SK-N-SH (cell line): ENCODE results near the gene HCN1. TPM values are rescaled to one million over a fixed set of nuclear protein-coding genes. Genes with fewer than 3 reads are reported as not detected.

Source experiments
- CTCF ChIA-PET: fragments of 300-600, 350-600 bp; formaldehyde crosslinking; extraction: SDS; loops from one replicate; lab custom pipeline; 2021; lab: Yijun Ruan, JAX
- POLR2A ChIA-PET: fragments of 350-600 bp; sonication (Branson Sonifier 250); formaldehyde crosslinking; extraction: SDS; loops from one replicate; lab custom pipeline; 2020; ENCODE audit warnings: antibody characterized with exemption, inconsistent platforms; lab: Yijun Ruan, JAX
- DNase-seq: peaks from one replicate; pipeline ENCODE4 v3.0.0; 2012
- H2AFZ ChIP-seq: fragments of 200-600 bp; sonication (generic); 2 replicates; pipeline ENCODE4 v1.8.1; 2016; ENCODE audit warnings: antibody characterized with exemption, mild to moderate bottlenecking, low read depth
- H3F3A ChIP-seq: fragments of 200-600 bp; sonication (generic); replicated peaks from 2 replicates; pipeline ENCODE3; 2016; ENCODE audit warnings: antibody characterized with exemption, mild to moderate bottlenecking; ENCODE audit not compliant: insufficient read depth
- H3K27ac ChIP-seq, 2 experiments: fragments of 200-500 bp in 1 of 2; fragments of 200-600 bp in 1 of 2; sonication (Bioruptor generic) in 1 of 2; sonication (generic), shearing (Covaris generic) in 1 of 2; 2 replicates each; pipeline versions ENCODE4 v1.5.1 to v1.6.1; 2014 to 2016; ENCODE audit warnings: low read depth in 2 of 2, inconsistent platforms in 1 of 2, low read length in 1 of 2, mild to moderate bottlenecking in 1 of 2, mixed read lengths in 1 of 2
- H3K27me3 ChIP-seq: fragments of 200-600 bp; sonication (generic), shearing (Covaris generic); 2 replicates; pipeline ENCODE4 v1.6.1; 2016; ENCODE audit warnings: mixed run types; ENCODE audit not compliant: insufficient read depth
- H3K36me3 ChIP-seq, 2 experiments: fragments of 200-500 bp in 1 of 2; fragments of 200-600 bp in 1 of 2; sonication (Bioruptor generic) in 1 of 2; sonication (generic) in 1 of 2; replicated peaks in 1 of 2; 2 replicates each; pipeline versions ENCODE3 to v1.5.1; 2014 to 2016; ENCODE audit warnings: low read length in 1 of 2, mild to moderate bottlenecking in 1 of 2; ENCODE audit not compliant: insufficient read depth in 2 of 2, control insufficient read depth in 1 of 2
- H3K4me1 ChIP-seq, 2 experiments: fragments of 200-500 bp in 1 of 2; fragments of 200-600 bp in 1 of 2; sonication (Bioruptor generic) in 1 of 2; sonication (generic), shearing (Covaris generic) in 1 of 2; 2 replicates each; pipeline versions ENCODE4 v1.5.1 to v1.6.1; 2014 to 2016; ENCODE audit warnings: low read depth in 1 of 2, low read length in 1 of 2, mixed run types in 1 of 2; ENCODE audit not compliant: insufficient read depth in 2 of 2, control insufficient read depth in 1 of 2
- H3K4me2 ChIP-seq: fragments of 200-600 bp; sonication (generic), shearing (Covaris generic); 2 replicates; pipeline ENCODE4 v1.6.1; 2017; ENCODE audit warnings: mixed run types
- H3K4me3 ChIP-seq, 2 experiments: fragments of 200-500 bp in 1 of 2; fragments of 200-600 bp in 1 of 2; sonication (Bioruptor generic) in 1 of 2; sonication (generic), shearing (Covaris generic) in 1 of 2; 2 replicates each; pipeline versions ENCODE4 v1.5.1 to v1.8.1; 2014 to 2016; ENCODE audit warnings: low read depth in 2 of 2, inconsistent platforms in 1 of 2, low read length in 1 of 2, mild to moderate bottlenecking in 1 of 2, mixed read lengths in 1 of 2, moderate library complexity in 1 of 2
- H3K79me2 ChIP-seq: fragments of 200-600 bp; sonication (generic); 2 replicates; pipeline ENCODE4 v1.8.1; 2017; ENCODE audit warnings: mild to moderate bottlenecking; ENCODE audit not compliant: insufficient read depth
- H3K9ac ChIP-seq: fragments of 200-600 bp; sonication (generic); 2 replicates; pipeline ENCODE4 v1.6.1; 2017; ENCODE audit warnings: mixed run types
- H3K9me2 ChIP-seq: fragments of 200-600 bp; sonication (generic); 2 replicates; pipeline ENCODE4 v1.6.1; 2017; ENCODE audit warnings: mixed run types
- H3K9me3 ChIP-seq: fragments of 200-600 bp; sonication (generic); 2 replicates; pipeline ENCODE4 v1.6.1; 2017; ENCODE audit warnings: mixed run types, mild to moderate bottlenecking, moderate library complexity
- H4K20me1 ChIP-seq: fragments of 200-600 bp; sonication (generic); 2 replicates; pipeline ENCODE4 v1.6.1; 2017; ENCODE audit warnings: mild to moderate bottlenecking, mixed run types; ENCODE audit not compliant: insufficient read depth
- ELF1 ChIP-seq: IDR thresholded peaks from 2 replicates; pipeline ENCODE4 v1.4.0; 2012
- FOSL2 ChIP-seq: IDR thresholded peaks from 2 replicates; pipeline ENCODE4 v1.4.0; 2012; ENCODE audit warnings: low read depth, mild to moderate bottlenecking, moderate library complexity, borderline replicate concordance
- FOXJ3 ChIP-seq: sonication (generic); formaldehyde crosslinking; IDR thresholded peaks from 2 replicates; pipeline ENCODE4 v1.5.1; 2020; ENCODE audit warnings: mild to moderate bottlenecking, missing genetic modification reagents
- GABPA ChIP-seq: IDR thresholded peaks from 2 replicates; pipeline ENCODE4 v1.4.0; 2012; ENCODE audit warnings: low read depth, mild to moderate bottlenecking
- NRF1 ChIP-seq: IDR thresholded peaks from 2 replicates; pipeline ENCODE4 v1.6.1; 2012; ENCODE audit warnings: low read depth, mild to moderate bottlenecking, low read length
- POLR2AphosphoS5 ChIP-seq: IDR thresholded peaks from 2 replicates; pipeline ENCODE4 v1.6.1; 2012; ENCODE audit warnings: low read depth, low read length
- SMC3 ChIP-seq: IDR thresholded peaks from 2 replicates; pipeline ENCODE4 v1.6.1; 2012; ENCODE audit warnings: low read depth, low read length, improper control_type of control experiment
- TAF1 ChIP-seq: IDR thresholded peaks from 2 replicates; pipeline ENCODE4 v1.6.1; 2012; ENCODE audit warnings: low read depth, mild to moderate bottlenecking, low read length, moderate library complexity, borderline replicate concordance
- USF2 ChIP-seq: fragments of 150-350 bp; IDR thresholded peaks from 2 replicates; pipeline ENCODE4 v1.6.1; 2017; ENCODE audit warnings: antibody characterized with exemption, low read length, low read depth, borderline replicate concordance
- WGBS: methylation state at CpG from one replicate; pipeline ENCODE4 v1.1.6; 2017; ENCODE audit warnings: low lambda C conversion rate; 5-methylcytosine and 5-hydroxymethylcytosine counted together
- polyA plus RNA-seq, 3 experiments: library from polyadenylated mRNA; depleted of rRNA; stranded (reverse); fragments of >200 nt; gene quantifications; 2 replicates each; pipeline ENCODE4 v1.2.3, GENCODE V29; 2012
- TF ChIP-seq, protein P1 (sequence below): IDR thresholded peaks from 2 replicates; pipeline ENCODE4 v1.4.0; 2012; ENCODE audit warnings: low read depth, borderline replicate concordance
- TF ChIP-seq, protein P2 (sequence below): fragments of 150-350 bp; IDR thresholded peaks from 2 replicates; pipeline ENCODE4 v1.6.1; 2016; ENCODE audit warnings: mild to moderate bottlenecking, low read depth, low read length
- TF ChIP-seq, protein P3 (sequence below): IDR thresholded peaks from 2 replicates; pipeline ENCODE4 v1.6.1; 2012; ENCODE audit warnings: mild to moderate bottlenecking, low read depth, low read length, moderate library complexity

The HCN1 gene
- polyA plus RNA-seq, 1 of the 3 experiments (the other 2 are of a cell fraction) = not detected

DNA sequence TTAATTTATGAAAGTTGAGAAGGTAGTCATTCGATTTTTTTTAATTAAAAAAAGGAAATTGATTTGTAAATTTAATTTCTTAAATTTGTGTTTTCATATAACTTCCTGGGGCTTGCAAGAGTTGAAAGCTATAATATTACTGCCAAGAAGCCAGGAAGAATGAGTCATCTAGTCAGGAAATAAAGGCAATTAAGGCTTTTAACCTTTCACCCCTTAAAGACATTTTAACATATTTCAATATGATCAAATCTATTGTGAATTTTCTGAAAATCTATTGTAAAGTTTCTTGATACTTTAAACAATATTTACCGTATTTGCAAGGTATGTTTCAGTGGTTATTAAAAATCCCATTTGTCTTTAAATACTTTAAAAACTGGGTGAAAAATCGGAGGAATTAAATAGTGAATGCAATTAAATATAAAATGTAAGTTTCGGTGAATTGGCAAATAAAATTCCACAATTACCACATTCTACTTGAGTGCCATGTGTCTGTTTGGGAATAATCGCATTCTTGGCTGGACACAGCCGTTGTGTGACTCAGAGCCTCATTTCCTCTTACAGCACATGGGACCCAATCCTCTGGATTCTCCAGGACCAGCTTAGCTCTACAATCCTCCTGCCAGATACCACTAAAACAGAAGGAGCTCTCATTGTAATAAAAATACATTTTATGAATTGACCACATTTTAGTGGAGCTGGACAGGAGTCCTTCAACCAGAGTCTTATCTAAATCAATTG, 310.7 kb downstream of the HCN1 start (continued):
- TF ChIP-seq, protein P1, sequence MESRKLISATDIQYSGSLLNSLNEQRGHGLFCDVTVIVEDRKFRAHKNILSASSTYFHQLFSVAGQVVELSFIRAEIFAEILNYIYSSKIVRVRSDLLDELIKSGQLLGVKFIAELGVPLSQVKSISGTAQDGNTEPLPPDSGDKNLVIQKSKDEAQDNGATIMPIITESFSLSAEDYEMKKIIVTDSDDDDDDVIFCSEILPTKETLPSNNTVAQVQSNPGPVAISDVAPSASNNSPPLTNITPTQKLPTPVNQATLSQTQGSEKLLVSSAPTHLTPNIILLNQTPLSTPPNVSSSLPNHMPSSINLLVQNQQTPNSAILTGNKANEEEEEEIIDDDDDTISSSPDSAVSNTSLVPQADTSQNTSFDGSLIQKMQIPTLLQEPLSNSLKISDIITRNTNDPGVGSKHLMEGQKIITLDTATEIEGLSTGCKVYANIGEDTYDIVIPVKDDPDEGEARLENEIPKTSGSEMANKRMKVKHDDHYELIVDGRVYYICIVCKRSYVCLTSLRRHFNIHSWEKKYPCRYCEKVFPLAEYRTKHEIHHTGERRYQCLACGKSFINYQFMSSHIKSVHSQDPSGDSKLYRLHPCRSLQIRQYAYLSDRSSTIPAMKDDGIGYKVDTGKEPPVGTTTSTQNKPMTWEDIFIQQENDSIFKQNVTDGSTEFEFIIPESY = no peak
- TF ChIP-seq, protein P2, sequence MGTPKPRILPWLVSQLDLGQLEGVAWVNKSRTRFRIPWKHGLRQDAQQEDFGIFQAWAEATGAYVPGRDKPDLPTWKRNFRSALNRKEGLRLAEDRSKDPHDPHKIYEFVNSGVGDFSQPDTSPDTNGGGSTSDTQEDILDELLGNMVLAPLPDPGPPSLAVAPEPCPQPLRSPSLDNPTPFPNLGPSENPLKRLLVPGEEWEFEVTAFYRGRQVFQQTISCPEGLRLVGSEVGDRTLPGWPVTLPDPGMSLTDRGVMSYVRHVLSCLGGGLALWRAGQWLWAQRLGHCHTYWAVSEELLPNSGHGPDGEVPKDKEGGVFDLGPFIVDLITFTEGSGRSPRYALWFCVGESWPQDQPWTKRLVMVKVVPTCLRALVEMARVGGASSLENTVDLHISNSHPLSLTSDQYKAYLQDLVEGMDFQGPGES = no peak
- TF ChIP-seq POLR2AphosphoS5 (no peak), SMC3 (no peak), GABPA (no peak), NRF1 (no peak), ELF1 (no peak), FOSL2 (peak; percentile 69; the same call in 1 of the 2 replicates)

- H3K9me3 ChIP-seq = no peaks in the 10 kb centered on the region
- CTCF ChIA-PET = no interaction called here
Observed at GRCh38 chr5:45383985-45384384, 312.2 kb downstream of the HCN1 start.

More at GRCh38 chr5:45383985-45384384, 312.2 kb downstream of the HCN1 start:
- Histone ChIP-seq H3K36me3 (no peaks in the 10 kb centered on the region), H3K9me2 (no peaks in the 10 kb centered on the region), H3K27me3 (no peaks in the 10 kb centered on the region), H3K79me2 (no peaks in the 10 kb centered on the region), H3K4me2 (no peak overlapping the region), H3K4me3 (no peak overlapping the region), H3K27ac (no peak overlapping the region), H3K4me1 (peaks cover 0 to 23% of the 10 kb centered on the region in 2 experiments; a peak in 2 of 4 replicates), H2AFZ (no peak overlapping the region; the same call in 1 of the 2 replicates), H4K20me1 (no peaks in the 10 kb centered on the region), H3K9ac (no peak overlapping the region), H3F3A (peaks cover 16% of the 10 kb centered on the region)
- WGBS = 22% methylated on average over 2 of the region's 2 CpGs
- TF ChIP-seq USF2 (no peak), TAF1 (no peak), NRF1 (no peak), ELF1 (no peak), FOSL2 (no peak), FOXJ3 (CRISPR knock-in tag) (no peak)
- TF ChIP-seq, protein P3, sequence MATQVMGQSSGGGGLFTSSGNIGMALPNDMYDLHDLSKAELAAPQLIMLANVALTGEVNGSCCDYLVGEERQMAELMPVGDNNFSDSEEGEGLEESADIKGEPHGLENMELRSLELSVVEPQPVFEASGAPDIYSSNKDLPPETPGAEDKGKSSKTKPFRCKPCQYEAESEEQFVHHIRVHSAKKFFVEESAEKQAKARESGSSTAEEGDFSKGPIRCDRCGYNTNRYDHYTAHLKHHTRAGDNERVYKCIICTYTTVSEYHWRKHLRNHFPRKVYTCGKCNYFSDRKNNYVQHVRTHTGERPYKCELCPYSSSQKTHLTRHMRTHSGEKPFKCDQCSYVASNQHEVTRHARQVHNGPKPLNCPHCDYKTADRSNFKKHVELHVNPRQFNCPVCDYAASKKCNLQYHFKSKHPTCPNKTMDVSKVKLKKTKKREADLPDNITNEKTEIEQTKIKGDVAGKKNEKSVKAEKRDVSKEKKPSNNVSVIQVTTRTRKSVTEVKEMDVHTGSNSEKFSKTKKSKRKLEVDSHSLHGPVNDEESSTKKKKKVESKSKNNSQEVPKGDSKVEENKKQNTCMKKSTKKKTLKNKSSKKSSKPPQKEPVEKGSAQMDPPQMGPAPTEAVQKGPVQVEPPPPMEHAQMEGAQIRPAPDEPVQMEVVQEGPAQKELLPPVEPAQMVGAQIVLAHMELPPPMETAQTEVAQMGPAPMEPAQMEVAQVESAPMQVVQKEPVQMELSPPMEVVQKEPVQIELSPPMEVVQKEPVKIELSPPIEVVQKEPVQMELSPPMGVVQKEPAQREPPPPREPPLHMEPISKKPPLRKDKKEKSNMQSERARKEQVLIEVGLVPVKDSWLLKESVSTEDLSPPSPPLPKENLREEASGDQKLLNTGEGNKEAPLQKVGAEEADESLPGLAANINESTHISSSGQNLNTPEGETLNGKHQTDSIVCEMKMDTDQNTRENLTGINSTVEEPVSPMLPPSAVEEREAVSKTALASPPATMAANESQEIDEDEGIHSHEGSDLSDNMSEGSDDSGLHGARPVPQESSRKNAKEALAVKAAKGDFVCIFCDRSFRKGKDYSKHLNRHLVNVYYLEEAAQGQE = no peak
- DNase-seq = no peak
- POLR2A ChIA-PET = no interaction called here
